ENCODE data around the gene NRM.
"Not testable (repeated sequence)": the region's sequence is repeated elsewhere in the genome, so short reads cannot be mapped to it uniquely, and the experiment has no call there.

Gene NRM

GRCh38 chr6:30664994-30665767 is 25.6 kb downstream of the NRM start:
- no peak for DNase-seq (ENCODE audit: low spot score)

- not testable (repeated sequence) for DNase-seq (ENCODE audit: low spot score)
These were observed 32.9 kb downstream of the NRM start for GRCh38 chr6:30657922-30658321.

- no peak for DNase-seq (ENCODE audit: low spot score)
These were observed 33.3 kb downstream of the NRM start for GRCh38 chr6:30657454-30657853.

- no peak for DNase-seq (ENCODE audit: low spot score)
These were observed 34.3 kb downstream of the NRM start for GRCh38 chr6:30656513-30656912.

- DNase-seq (ENCODE audit: low spot score): no peak
These were observed 35.1 kb downstream of the NRM start for GRCh38 chr6:30655743-30656094.

GRCh38 chr6:30654798-30655742 is 35.7 kb downstream of the NRM start:
- DNase-seq (ENCODE audit: low spot score): no peak

- DNase-seq (ENCODE audit: low spot score): no peak
These were observed 39.6 kb downstream of the NRM start for GRCh38 chr6:30651143-30651542.

- DNase-seq (ENCODE audit: low spot score): peak; percentile 95
These were observed 43.3 kb downstream of the NRM start for GRCh38 chr6:30647242-30648116.

GRCh38 chr6:30646450-30647241 is 44.1 kb downstream of the NRM start, which contains the start of gene C6orf136:
TSS of gene C6orf136 (plus strand) at chr6:30647133. CDS start at chr6:30647232, 99 bp downstream.
- peak; percentile 97 for DNase-seq (ENCODE audit: low spot score)

- DNase-seq (ENCODE audit: low spot score): no peak
These were observed 44.8 kb downstream of the NRM start for GRCh38 chr6:30645989-30646388.

- DNase-seq (ENCODE audit: low spot score): no peak
These were observed 46.0 kb downstream of the NRM start for GRCh38 chr6:30644769-30645168.

- no peak for DNase-seq (ENCODE audit: low spot score)
These were observed 47.1 kb downstream of the NRM start for GRCh38 chr6:30643656-30644055.

- no peak for DNase-seq (ENCODE audit: low spot score)
These were observed 49.7 kb downstream of the NRM start for GRCh38 chr6:30641048-30641447.

- DNase-seq (ENCODE audit: low spot score): no peak
These were observed 50.3 kb downstream of the NRM start for GRCh38 chr6:30640481-30640880.
